Measurements from ENCODE around the gene GRM2. TPM values are rescaled to one million over a fixed set of nuclear protein-coding genes. Genes with fewer than 3 reads are reported as not detected.

The GRM2 gene
- total RNA-seq, 1 experiment from 2014 or later: 1.9 TPM

DNA sequence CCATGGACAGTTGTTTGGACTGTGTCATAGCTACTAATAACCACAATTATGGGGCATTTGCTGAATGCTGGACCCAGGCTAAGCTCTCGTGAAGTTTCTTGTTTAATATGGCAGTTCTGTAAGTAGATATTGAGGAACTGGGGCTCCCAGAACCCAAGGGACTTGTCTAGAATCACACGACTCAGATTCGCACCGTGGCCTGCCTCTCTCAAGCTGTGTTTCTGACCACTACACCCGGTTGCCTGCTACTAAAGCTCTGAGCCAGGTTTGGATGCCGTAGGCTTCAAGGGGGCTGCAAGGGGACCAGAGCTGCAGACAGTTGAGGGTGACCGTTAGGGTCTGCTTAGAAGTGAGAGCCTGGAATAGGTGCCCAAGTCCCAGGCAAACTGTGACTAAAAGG is 24.3 kb upstream of the GRM2 start:
- Histone ChIP-seq H3T11ph (ENCODE audit: low read length) (no peak overlapping the region), H3K4me2 (ENCODE audit: insufficient read depth, insufficient read length, low read length) (no peak overlapping the region), H2BK15ac (ENCODE audit: low read depth, low read length) (no peak overlapping the region), H4K91ac (ENCODE audit: insufficient read length, low read depth, low read length) (no peak overlapping the region), H3K9me3 (ENCODE audit: control insufficient read depth, low read depth, low read length) (no peaks in the 10 kb centered on the region), H2BK20ac (ENCODE audit: low read depth, low read length, poor library complexity, severe bottlenecking) (no peak overlapping the region), H3K23ac (ENCODE audit: insufficient read length, low read depth, low read length) (no peak overlapping the region), H3K9ac (ENCODE audit: extremely low read depth, insufficient read length, low read length) (no peak overlapping the region), H3K79me1 (ENCODE audit: insufficient read depth, low read depth, low read length, poor library complexity, severe bottlenecking) (no peaks in the 10 kb centered on the region), H3K4me1 (ENCODE audit: insufficient read depth, low read length) (no peaks in the 10 kb centered on the region; the same call in 1 of the 2 replicates), H2BK12ac (ENCODE audit: insufficient read length, low read depth, low read length) (no peak overlapping the region), H3K4ac (ENCODE audit: low read depth, low read length) (no peak overlapping the region), H3K27ac (ENCODE audit: insufficient read length, low read depth, low read length) (no peak overlapping the region), H4K8ac (replicated peaks; ENCODE audit: insufficient read length, low read depth, low read length) (no peak overlapping the region), H3K27me3 (ENCODE audit: insufficient read depth, low read length) (no peaks in the 10 kb centered on the region), H2AFZ (ENCODE audit: low read length) (no peak overlapping the region), H2BK120ac (ENCODE audit: low read depth, low read length, poor library complexity, severe bottlenecking) (no peak overlapping the region), H3K79me2 (ENCODE audit: insufficient read depth, low read length) (no peaks in the 10 kb centered on the region), H3K18ac (ENCODE audit: insufficient read length, low read depth, low read length) (no peak overlapping the region), H3K14ac (ENCODE audit: insufficient read depth, low read length) (no peak overlapping the region), H2AK5ac (ENCODE audit: insufficient read length, low read length) (no peak overlapping the region), H4K5ac (ENCODE audit: insufficient read length, low read depth, low read length) (no peak overlapping the region), H2BK5ac (ENCODE audit: insufficient read length, low read length) (no peak overlapping the region), H4K20me1 (ENCODE audit: control insufficient read depth, insufficient read depth, insufficient read length) (no peaks in the 10 kb centered on the region), H3K23me2 (ENCODE audit: insufficient read length, low read depth, low read length, poor library complexity, severe bottlenecking) (no peaks in the 10 kb centered on the region), H3K56ac (ENCODE audit: insufficient read length, low read depth, low read length) (no peak overlapping the region)
- no peak overlapping the region; a peak in 2 of 7 replicates for H3K27ac Mint-ChIP-seq
- no peaks in the 10 kb centered on the region for H3K9me3 Mint-ChIP-seq
- peaks cover 17% of the 10 kb centered on the region in 2 experiments for H3K4me1 Mint-ChIP-seq
- no peak for DNase-seq
- no peak overlapping the region for H3K4me3 Mint-ChIP-seq
- no CpG with 5 or more reads among the region's 7 CpGs for WGBS (ENCODE audit: extremely low coverage, insufficient read length, low lambda C conversion rate)
- peaks cover 0 to 8% (median 0%) of the 10 kb centered on the region in 3 experiments; a peak in 3 of 7 replicates for H3K36me3 Mint-ChIP-seq (ENCODE audit: insufficient read depth in 1 of 3, low read depth in 3 of 3)
- no peak for TF ChIP-seq CTCF (conservative IDR thresholded peaks at IDR 0.05)
- H3K27me3 Mint-ChIP-seq (ENCODE audit: low read depth): no peaks in the 10 kb centered on the region; the same call in 1 of the 2 replicates
